Ecto neural progenitor cell (in vitro differentiated cells): ENCODE measurements around the gene INHBC.

ENCODE experiments used
- DNase-seq: peaks from one replicate; pipeline ENCODE4 v3.0.0-alpha.2; 2018; ENCODE audit warnings: low spot score

Gene INHBC

DNA sequence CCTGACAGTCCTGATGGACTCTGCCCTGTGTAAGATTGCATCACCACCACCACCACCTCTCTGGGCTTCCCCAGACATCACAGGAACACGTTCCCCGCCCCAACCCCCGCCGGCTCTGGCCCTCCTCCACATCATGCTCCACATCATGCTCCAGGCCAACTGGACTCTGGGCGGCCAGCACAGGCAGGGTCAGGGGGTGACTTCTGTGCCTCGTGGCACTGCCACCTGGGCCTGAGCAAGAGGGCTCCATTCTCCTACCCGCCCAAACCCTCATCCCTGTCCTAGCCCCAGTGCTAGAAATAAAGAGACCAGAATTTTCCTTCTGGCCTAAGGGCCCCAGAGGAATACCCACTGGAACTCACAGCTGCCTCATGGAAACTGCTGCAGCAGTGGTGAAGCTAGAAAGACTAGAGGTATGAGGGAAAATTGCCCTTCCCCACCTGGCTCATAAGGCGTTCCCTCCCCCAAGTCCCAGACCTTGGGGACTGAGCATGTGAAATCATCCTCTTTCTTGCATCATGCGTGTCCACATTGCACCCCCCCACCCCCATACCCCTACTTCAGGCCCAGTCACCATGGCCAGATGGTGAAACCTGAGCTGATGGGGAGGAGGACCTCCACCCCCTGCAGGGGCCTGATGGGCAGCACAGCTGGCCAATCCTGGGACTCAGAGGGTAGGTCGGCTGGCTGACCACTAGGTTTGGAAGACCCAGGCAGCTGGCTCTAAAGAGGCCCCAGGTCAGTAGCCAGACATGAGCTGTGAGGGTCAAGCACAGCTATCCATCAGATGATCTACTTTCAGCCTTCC is 20.2 kb downstream of the INHBC start, which contains the start of gene INHBE:
Gene INHBE (plus strand): TSS at position 742 of the 808 bp plus-strand sequence. CDS start 230 bp downstream, outside the sequence.
- DNase-seq = peak; percentile 89

- no peak for DNase-seq
Measured at GRCh38 chr12:57455374-57456144, 21.0 kb downstream of the INHBC start.

DNA sequence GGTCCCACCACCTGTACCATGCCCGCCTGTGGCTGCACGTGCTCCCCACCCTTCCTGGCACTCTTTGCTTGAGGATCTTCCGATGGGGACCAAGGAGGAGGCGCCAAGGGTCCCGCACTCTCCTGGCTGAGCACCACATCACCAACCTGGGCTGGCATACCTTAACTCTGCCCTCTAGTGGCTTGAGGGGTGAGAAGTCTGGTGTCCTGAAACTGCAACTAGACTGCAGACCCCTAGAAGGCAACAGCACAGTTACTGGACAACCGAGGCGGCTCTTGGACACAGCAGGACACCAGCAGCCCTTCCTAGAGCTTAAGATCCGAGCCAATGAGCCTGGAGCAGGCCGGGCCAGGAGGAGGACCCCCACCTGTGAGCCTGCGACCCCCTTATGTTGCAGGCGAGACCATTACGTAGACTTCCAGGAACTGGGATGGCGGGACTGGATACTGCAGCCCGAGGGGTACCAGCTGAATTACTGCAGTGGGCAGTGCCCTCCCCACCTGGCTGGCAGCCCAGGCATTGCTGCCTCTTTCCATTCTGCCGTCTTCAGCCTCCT is 21.6 kb downstream of the INHBC start:
- DNase-seq = peak; percentile 82

GRCh38 chr12:57456737-57457490 is 22.3 kb downstream of the INHBC start:
- no peak for DNase-seq

- DNase-seq = no peak
Measured at GRCh38 chr12:57458665-57459054, 24.1 kb downstream of the INHBC start.

DNA sequence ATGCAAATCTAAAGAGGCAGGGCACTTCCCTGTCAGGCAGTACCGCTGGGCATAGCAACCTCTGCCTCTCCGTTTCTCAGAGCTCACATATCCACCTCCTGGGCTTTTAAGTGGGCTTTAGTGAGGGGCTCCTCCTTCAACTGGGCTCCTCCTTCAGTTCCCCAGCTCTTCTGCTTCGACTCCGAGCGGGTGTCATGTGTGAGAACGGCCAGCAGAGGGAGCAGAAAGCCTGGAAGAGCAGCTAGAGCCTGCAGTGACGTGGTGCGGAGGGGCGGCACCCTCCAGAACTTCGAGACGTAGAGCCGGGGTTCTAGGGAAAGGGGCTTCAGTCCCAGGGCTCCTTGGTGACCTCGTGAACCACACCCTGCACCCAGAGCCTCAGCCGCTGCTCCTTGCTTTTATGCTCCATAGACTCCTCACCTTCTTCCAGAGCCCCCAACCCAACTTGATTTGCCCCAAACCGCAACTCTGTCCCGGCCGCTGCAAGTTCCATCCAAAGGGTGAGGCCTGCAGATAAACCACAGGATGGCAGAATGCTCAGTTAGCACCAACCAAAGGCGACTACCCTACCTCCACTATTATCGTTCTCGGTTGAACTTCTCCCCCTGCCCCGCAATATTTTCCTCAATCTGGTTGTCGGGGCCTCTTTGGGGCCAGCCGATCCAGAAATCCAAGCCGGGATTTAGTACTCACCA is 24.6 kb downstream of the INHBC start:
- DNase-seq = peak; percentile 97

DNA sequence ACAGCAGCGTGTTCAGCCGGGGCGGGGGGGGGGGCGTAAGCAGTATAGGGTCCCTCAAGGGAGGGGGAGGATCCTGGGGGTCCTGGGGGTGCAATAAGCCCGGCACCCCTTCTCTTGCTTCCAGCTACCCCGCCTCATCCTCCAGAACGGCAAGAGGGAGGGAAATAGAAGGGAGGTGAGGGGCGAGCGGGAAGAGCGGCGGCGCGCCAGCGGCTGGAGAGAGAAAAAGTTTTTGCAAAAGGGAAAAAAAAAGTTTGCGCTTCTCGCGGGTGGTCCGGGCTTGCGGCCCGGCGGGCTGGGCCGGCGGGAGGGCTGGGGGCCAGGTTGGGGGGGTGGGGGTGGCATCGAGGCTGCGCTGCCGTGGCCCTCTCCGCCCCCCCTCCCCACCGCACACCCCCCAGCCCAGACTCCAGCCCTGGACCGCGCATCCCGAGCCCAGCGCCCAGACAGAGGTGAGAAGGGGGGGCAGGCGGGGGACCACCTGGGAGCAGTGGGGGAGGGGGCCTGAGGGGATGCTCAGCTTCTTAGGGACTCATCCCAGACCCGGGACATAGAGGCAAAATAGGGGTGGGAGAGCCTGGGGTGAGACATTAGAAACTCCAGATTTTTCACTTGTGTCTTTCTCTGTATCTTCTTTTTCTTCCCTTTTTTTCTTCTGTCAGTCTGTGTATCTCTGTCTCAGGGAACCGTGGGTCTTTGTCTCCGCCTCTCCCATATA is 25.3 kb downstream of the INHBC start, which contains the start of gene GLI1:
Gene GLI1 (plus strand): TSS at position 36 of the 718 bp plus-strand sequence. CDS start 3,907 bp downstream, outside the sequence.
- peak; percentile 84 for DNase-seq

GRCh38 chr12:57460468-57460784 is 25.8 kb downstream of the INHBC start:
- DNase-seq = no peak

DNA sequence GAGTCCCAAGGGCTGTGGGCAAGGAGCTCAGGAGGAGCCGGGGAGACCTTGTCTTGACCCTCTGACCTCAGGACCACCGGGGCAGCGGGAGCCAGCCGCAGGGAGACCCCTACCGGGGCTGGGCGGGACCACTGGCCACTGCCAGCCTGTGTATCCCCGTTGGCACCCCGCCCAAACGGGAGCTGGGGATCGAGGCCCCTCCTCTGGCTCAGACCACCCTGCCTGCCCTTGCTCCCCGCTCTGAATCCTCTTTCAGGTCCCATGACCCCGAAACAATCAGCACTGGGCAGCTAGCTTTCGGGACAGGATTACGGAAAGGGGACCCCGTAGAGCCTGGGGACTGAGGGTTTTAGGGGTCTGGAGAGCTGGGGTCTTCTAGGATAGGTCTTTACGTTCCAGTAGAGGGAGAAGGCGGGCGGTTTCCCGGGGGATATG is 26.3 kb downstream of the INHBC start:
- peak; percentile 94 for DNase-seq

DNA sequence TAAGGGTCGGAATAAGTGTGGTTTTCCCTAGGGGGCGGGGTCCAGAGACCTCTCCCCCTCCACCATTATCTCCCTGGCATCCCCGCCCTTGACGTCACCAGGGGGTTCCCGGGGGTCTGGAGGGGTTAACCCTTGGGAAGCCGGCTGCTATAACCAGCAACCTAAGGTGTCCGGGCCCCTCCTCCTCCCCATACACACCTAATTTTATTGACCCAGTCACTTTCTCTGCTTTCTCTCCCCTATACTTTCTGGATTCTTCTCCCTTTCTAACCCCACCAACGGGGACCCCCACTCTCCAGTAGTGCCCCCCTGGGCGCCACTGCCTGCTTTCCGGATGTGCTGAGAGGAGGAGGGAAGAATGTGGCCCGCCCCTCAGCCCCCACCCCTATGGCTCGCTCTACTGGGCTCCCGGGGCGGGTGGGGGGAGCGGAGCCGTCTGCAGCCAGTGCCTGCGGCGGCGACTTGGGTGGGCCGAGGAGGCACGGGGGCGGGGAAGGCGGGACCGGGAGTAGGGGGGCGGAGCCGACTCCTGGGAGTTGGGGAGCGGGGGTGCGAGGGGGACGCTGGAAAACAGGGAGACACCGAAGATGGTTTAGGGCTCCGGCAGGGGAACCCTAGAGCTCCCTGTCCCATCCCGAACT is 26.8 kb downstream of the INHBC start:
- peak; percentile 91 for DNase-seq

- DNase-seq = no peak
Measured at GRCh38 chr12:57461917-57462250, 27.3 kb downstream of the INHBC start.

DNA sequence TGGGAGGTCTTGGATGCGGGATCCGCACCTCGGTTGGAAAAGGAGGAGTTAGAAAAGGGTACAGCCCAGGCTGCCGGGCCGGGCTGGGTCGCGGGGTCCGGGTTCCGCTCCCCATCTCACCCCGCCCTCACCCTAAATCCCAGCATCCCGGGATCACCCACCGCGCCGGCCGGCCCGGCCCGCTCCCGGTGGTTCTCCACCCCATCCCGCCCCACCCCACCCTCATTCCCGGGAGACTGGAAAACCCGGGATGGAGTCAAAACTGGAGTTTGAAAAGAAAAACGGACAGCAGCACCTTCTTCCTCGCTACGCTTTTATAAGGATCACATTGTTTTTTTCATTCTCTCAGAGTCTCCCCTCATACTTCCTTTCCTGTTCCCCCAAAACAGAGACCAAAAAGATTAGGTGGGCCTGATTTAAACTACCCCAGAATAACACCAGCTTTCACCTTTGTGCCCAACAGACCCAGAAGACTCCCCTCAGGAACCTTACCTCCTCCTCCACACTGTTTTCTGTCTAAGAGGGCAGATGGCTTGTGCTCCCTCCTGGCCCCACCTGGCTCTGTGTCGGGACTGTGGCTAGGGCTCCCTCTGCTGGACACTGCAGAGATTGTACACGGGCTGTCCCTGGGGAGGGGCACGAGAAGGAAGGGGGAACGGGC is 27.8 kb downstream of the INHBC start:
- DNase-seq = peak; percentile 96

- no peak for DNase-seq
Measured at GRCh38 chr12:57462912-57463253, 28.3 kb downstream of the INHBC start.

- DNase-seq = no peak
Measured at GRCh38 chr12:57464569-57464968, 30.0 kb downstream of the INHBC start.

DNA sequence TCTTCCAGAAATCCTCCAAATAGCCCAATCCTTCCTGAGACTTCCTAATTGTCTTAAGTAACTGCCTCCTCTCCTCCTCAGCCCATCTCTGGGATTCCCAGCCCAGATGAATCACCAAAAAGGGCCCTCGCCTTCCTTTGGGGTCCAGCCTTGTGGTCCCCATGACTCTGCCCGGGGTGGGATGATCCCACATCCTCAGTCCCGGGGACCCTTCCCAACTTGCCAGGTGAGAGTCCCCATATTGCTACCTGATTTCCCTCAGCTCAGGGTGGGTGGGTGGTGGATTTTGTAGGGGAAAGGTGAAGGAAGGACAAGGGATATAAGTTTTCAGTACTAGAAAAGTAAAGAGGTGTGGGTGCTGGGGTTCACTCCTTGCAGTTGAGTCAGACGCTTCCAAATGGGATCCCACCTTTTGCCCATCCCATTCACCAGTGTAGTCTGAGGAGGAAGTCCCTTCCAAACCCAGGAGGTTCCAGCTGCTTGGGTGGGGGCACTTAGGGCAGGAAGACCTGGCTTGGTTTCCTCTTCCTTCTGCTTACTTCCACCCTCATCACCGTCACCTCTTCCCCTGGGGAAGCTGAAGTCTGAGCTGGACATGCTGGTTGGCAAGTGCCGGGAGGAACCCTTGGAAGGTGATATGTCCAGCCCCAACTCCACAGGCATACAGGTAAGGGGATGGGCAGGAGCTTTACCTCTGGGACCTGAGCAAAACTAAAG is 30.6 kb downstream of the INHBC start:
- DNase-seq = no peak

GRCh38 chr12:57465747-57466505 is 31.3 kb downstream of the INHBC start:
- DNase-seq = no peak

- DNase-seq = no peak
Measured at GRCh38 chr12:57467212-57467874, 32.8 kb downstream of the INHBC start.

- no peak for DNase-seq
Measured at GRCh38 chr12:57467915-57468314, 33.3 kb downstream of the INHBC start.
